ENCODE results near the gene MACROD2.

MACROD2 gene

GRCh38 chr20:15031546-15032351 is 1036.4 kb downstream of the MACROD2 start:
- DNase-seq, result no peak

GRCh38 chr20:15032352-15032622 is 1037.0 kb downstream of the MACROD2 start:
- DNase-seq, result no peak

- no peak for DNase-seq
Observed at GRCh38 chr20:15033269-15033668, 1038.0 kb downstream of the MACROD2 start.

- DNase-seq, result no peak
Observed at GRCh38 chr20:15033891-15034290, 1038.6 kb downstream of the MACROD2 start.

GRCh38 chr20:15036948-15037347 is 1041.6 kb downstream of the MACROD2 start:
- no peak for DNase-seq

- DNase-seq, result peak; percentile 15
Observed at GRCh38 chr20:15039088-15039752, 1043.9 kb downstream of the MACROD2 start.

GRCh38 chr20:15042723-15043122 is 1047.4 kb downstream of the MACROD2 start:
- DNase-seq, result no peak

- DNase-seq, result no peak
Observed at GRCh38 chr20:15045246-15045645, 1049.9 kb downstream of the MACROD2 start.

- no peak for DNase-seq
Observed at GRCh38 chr20:15047042-15047441, 1051.7 kb downstream of the MACROD2 start.

GRCh38 chr20:15047601-15048000 is 1052.3 kb downstream of the MACROD2 start:
- DNase-seq, result no peak

- DNase-seq, result no peak
Observed at GRCh38 chr20:15056246-15056645, 1060.9 kb downstream of the MACROD2 start.

- no peak for DNase-seq
Observed at GRCh38 chr20:15058841-15059240, 1063.5 kb downstream of the MACROD2 start.

GRCh38 chr20:15059438-15059837 is 1064.1 kb downstream of the MACROD2 start:
- no peak for DNase-seq

- DNase-seq, result no peak
Observed at GRCh38 chr20:15060265-15061060, 1065.1 kb downstream of the MACROD2 start.

- DNase-seq, result no peak
Observed at GRCh38 chr20:15061061-15061430, 1065.7 kb downstream of the MACROD2 start.

GRCh38 chr20:15061955-15062354 is 1066.6 kb downstream of the MACROD2 start:
- no peak for DNase-seq

GRCh38 chr20:15063081-15063480 is 1067.8 kb downstream of the MACROD2 start:
- DNase-seq, result no peak

GRCh38 chr20:15064741-15065140 is 1069.4 kb downstream of the MACROD2 start:
- DNase-seq, result no peak

GRCh38 chr20:15065794-15066193 is 1070.5 kb downstream of the MACROD2 start:
- no peak for DNase-seq

GRCh38 chr20:15068486-15068885 is 1073.2 kb downstream of the MACROD2 start:
- no peak for DNase-seq

GRCh38 chr20:15069355-15069754 is 1074.0 kb downstream of the MACROD2 start:
- no peak for DNase-seq

GRCh38 chr20:15071085-15071808 is 1075.9 kb downstream of the MACROD2 start:
- no peak for DNase-seq

- no peak for DNase-seq
Observed at GRCh38 chr20:15072316-15072715, 1077.0 kb downstream of the MACROD2 start.

Data from NCI-H2107 (cell line).